ENCODE measurements around the gene DICER1.

GRCh38 chr14:95147597-95147996 lies 9.7 kb downstream of the DICER1 start:
- no peak for TF ChIP-seq REST (IDR thresholded peaks at IDR 0.05; ENCODE audit: insufficient replicate concordance, low read depth)
- TF ChIP-seq, protein P1, sequence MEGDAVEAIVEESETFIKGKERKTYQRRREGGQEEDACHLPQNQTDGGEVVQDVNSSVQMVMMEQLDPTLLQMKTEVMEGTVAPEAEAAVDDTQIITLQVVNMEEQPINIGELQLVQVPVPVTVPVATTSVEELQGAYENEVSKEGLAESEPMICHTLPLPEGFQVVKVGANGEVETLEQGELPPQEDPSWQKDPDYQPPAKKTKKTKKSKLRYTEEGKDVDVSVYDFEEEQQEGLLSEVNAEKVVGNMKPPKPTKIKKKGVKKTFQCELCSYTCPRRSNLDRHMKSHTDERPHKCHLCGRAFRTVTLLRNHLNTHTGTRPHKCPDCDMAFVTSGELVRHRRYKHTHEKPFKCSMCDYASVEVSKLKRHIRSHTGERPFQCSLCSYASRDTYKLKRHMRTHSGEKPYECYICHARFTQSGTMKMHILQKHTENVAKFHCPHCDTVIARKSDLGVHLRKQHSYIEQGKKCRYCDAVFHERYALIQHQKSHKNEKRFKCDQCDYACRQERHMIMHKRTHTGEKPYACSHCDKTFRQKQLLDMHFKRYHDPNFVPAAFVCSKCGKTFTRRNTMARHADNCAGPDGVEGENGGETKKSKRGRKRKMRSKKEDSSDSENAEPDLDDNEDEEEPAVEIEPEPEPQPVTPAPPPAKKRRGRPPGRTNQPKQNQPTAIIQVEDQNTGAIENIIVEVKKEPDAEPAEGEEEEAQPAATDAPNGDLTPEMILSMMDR (IDR thresholded peaks at IDR 0.05; ENCODE audit: insufficient read depth, low read length): no peak
